ENCODE results near the gene VPS4A. TPM values are rescaled to one million over a fixed set of nuclear protein-coding genes. Genes with fewer than 3 reads are reported as not detected.

Gene VPS4A
- total RNA-seq, 1 donor from 2014 or later = 31.0 TPM

GRCh38 chr16:69365901-69366300, 54.8 kb downstream of the VPS4A start:
- no peak overlapping the region for H3K4me3 ChIP-seq (ENCODE audit: low read depth, low read length)
- no peak for TF ChIP-seq CTCF (conservative IDR thresholded peaks at IDR 0.05; ENCODE audit: low read depth, low read length)
- DNase-seq (ENCODE audit: low read depth) = no peak

- no peak overlapping the region for H3K4me3 ChIP-seq (ENCODE audit: low read depth, low read length)
These were observed 55.3 kb downstream of the VPS4A start for GRCh38 chr16:69366431-69366830.

DNA sequence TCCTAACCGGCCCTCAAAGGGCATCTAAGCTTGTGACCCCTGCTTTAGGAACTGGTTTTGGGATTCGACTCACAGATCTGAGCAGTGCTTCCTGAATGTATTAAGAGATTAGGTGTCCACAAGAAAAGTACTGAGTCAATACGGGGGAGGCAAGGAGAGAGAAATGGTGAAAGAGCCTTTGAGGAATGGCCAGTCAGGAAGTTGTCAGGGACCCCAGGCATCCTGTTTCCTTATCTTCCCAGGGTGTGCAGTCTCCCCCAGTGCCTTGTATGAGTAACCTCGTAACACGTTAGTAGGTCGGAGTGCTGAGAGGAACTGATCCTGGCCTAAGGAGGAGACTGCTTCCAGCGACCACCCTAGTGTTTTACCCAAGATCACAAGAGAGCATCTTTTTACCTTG, 56.8 kb downstream of the VPS4A start:
- no peak overlapping the region for H3K4me3 ChIP-seq (ENCODE audit: low read depth, low read length)
- TF ChIP-seq CTCF (conservative IDR thresholded peaks at IDR 0.05; ENCODE audit: low read depth, low read length) = no peak
- no peak for DNase-seq (ENCODE audit: low read depth)

More at GRCh38 chr16:69366431-69366830, 55.3 kb downstream of the VPS4A start:
- TF ChIP-seq CTCF (conservative IDR thresholded peaks at IDR 0.05; ENCODE audit: low read depth, low read length) = no peak
- DNase-seq (ENCODE audit: low read depth) = no peak

- TF ChIP-seq CTCF (conservative IDR thresholded peaks at IDR 0.05; ENCODE audit: low read depth, low read length) = no peak
- no peak overlapping the region for H3K4me3 ChIP-seq (ENCODE audit: low read depth, low read length)
- DNase-seq (ENCODE audit: low read depth) = no peak
These were observed 57.7 kb downstream of the VPS4A start for GRCh38 chr16:69368866-69369265.

- no peak for TF ChIP-seq CTCF (conservative IDR thresholded peaks at IDR 0.05; ENCODE audit: low read depth, low read length)
- H3K4me3 ChIP-seq (ENCODE audit: low read depth, low read length) = no peak overlapping the region
- no peak for DNase-seq (ENCODE audit: low read depth)
These were observed 60.4 kb downstream of the VPS4A start for GRCh38 chr16:69371564-69371963.

GRCh38 chr16:69373019-69373418, 61.9 kb downstream of the VPS4A start:
- no peak for DNase-seq (ENCODE audit: low read depth)
- no peak overlapping the region for H3K4me3 ChIP-seq (ENCODE audit: low read depth, low read length)
- TF ChIP-seq CTCF (conservative IDR thresholded peaks at IDR 0.05; ENCODE audit: low read depth, low read length) = no peak

Other genes with a start within 250 kb of the VPS4A start
- gene HAS3, start 205.7 kb upstream of the VPS4A start, total RNA-seq = 14.0 and 16.4 TPM in 2 replicates
- 47.4 and 53.7 TPM in 2 replicates for gene CHTF8, start 178.8 kb upstream of the VPS4A start, total RNA-seq
- gene UTP4, start 178.7 kb upstream of the VPS4A start, total RNA-seq = 16.3 and 41.0 TPM in 2 replicates
- 5.8 and 31.0 TPM in 2 replicates for gene SNTB2, start 124.2 kb upstream of the VPS4A start, total RNA-seq
- 23.8 and 36.8 TPM in 2 replicates for gene PDF, start 19.2 kb downstream of the VPS4A start, total RNA-seq
- gene COG8, start 28.2 kb downstream of the VPS4A start, total RNA-seq = 39.4 and 45.4 TPM in 2 replicates
- 27.2 and 42.9 TPM in 2 replicates for gene NIP7, start 28.4 kb downstream of the VPS4A start, total RNA-seq
- gene TMED6, start 40.4 kb downstream of the VPS4A start, total RNA-seq = not detected in 2 replicates
- gene TERF2, start 74.7 kb downstream of the VPS4A start, total RNA-seq = 4.1 and 7.4 TPM in 2 replicates
- gene CYB5B, start 113.3 kb downstream of the VPS4A start, total RNA-seq = 54.0 and 97.6 TPM in 2 replicates

Data from epithelial cell of proximal tubule (primary cell).